H1 (cell line): ENCODE measurements around the gene TTC13. TPM values are rescaled to one million over a fixed set of nuclear protein-coding genes. Genes with fewer than 3 reads are reported as not detected.

ENCODE experiments used
- CTCF ChIA-PET: fragments of 300-600 bp; sonication (Branson Sonifier 250); formaldehyde crosslinking; loops from one replicate; lab custom pipeline; 2021; ENCODE audit not compliant: partially characterized antibody; lab: Charles Lee
- POLR2A ChIA-PET: fragments of 300-600 bp; sonication (Branson Sonifier 250); formaldehyde crosslinking; loops from one replicate; lab custom pipeline; 2021; ENCODE audit warnings: inconsistent platforms; ENCODE audit not compliant: partially characterized antibody; lab: Charles Lee
- DNase-seq, 2 experiments: peaks; one replicate each; pipeline versions ENCODE4 v3.0.0 to v3.0.0-alpha.2; 2010 to 2022; ENCODE audit warnings: low spot score in 2 of 2, low read depth in 1 of 2, mixed read lengths in 1 of 2
- FAIRE-seq: peaks from 2 replicates; lab custom pipeline; 2011; peaks lifted over from hg19 to GRCh38; lab: Jason Lieb, UNC
- H2AFZ ChIP-seq: 2 replicates; pipeline ENCODE4 v1.8.1; 2012; ENCODE audit warnings: low read length, inconsistent platforms
- H2AK5ac ChIP-seq: 2 replicates; pipeline ENCODE4 v1.6.1; 2013; ENCODE audit warnings: low read depth, low read length
- H2BK120ac ChIP-seq: replicated peaks from 2 replicates; pipeline ENCODE3; 2013; ENCODE audit warnings: low read depth, low read length, inconsistent platforms
- H2BK12ac ChIP-seq: 2 replicates; pipeline ENCODE4 v1.6.1; 2013; ENCODE audit warnings: low read depth, low read length
- H2BK15ac ChIP-seq: 2 replicates; pipeline ENCODE4 v1.6.1; 2013; ENCODE audit warnings: low read length
- H2BK20ac ChIP-seq: 2 replicates; pipeline ENCODE4 v1.6.1; 2013; ENCODE audit warnings: low read length
- H2BK5ac ChIP-seq: 2 replicates; pipeline ENCODE4 v1.6.1; 2013; ENCODE audit warnings: low read depth, low read length
- H3K14ac ChIP-seq: 2 replicates; pipeline ENCODE4 v1.6.1; 2013; ENCODE audit warnings: inconsistent platforms; ENCODE audit not compliant: insufficient read length
- H3K18ac ChIP-seq: 2 replicates; pipeline ENCODE4 v1.6.1; 2013; ENCODE audit warnings: low read length; ENCODE audit errors: extremely low read depth
- H3K23ac ChIP-seq: 2 replicates; pipeline ENCODE4 v1.6.1; 2013; ENCODE audit warnings: inconsistent platforms; ENCODE audit not compliant: insufficient read length
- H3K23me2 ChIP-seq: 2 replicates; pipeline ENCODE4 v1.6.1; 2013; ENCODE audit warnings: low read depth, low read length
- H3K27ac ChIP-seq: 2 replicates; pipeline ENCODE4 v1.6.1; 2011; ENCODE audit warnings: low read depth, low read length, inconsistent platforms
- H3K27me3 ChIP-seq, 4 experiments: replicated peaks in 1 of 4; 1 replicate in 1 of 4; 2 replicates in 3 of 4; pipeline versions ENCODE4 v1.6.1 to v1.8.1; 2011 to 2013; ENCODE audit warnings: low read length in 3 of 4, mild to moderate bottlenecking in 3 of 4, inconsistent platforms in 2 of 4, mixed read lengths in 2 of 4, moderate library complexity in 1 of 4; ENCODE audit not compliant: control insufficient read depth in 3 of 4, insufficient read depth in 3 of 4; ENCODE audit errors: extremely low read depth in 1 of 4
- H3K36me3 ChIP-seq, 4 experiments: 2 replicates each; pipeline versions ENCODE4 v1.6.1 to v1.8.1; 2011 to 2013; ENCODE audit warnings: mild to moderate bottlenecking in 4 of 4, low read length in 3 of 4, moderate library complexity in 2 of 4, control low read depth in 1 of 4, inconsistent platforms in 1 of 4; ENCODE audit not compliant: insufficient read depth in 4 of 4, control insufficient read depth in 2 of 4
- H3K4ac ChIP-seq: replicated peaks from 2 replicates; pipeline ENCODE3; 2013; ENCODE audit warnings: low read length, low read depth, mixed read lengths, inconsistent platforms; ENCODE audit not compliant: insufficient read length
- H3K4me1 ChIP-seq, 4 experiments: replicated peaks in 1 of 4; 1 replicate in 1 of 4; 2 replicates in 3 of 4; pipeline versions ENCODE4 v1.6.1 to v1.8.1; 2011 to 2013; ENCODE audit warnings: low read length in 3 of 4, inconsistent platforms in 2 of 4, mixed read lengths in 1 of 4; ENCODE audit not compliant: insufficient read depth in 4 of 4, control insufficient read depth in 3 of 4
- H3K4me2 ChIP-seq, 2 experiments: 2 replicates each; pipeline versions ENCODE4 v1.6.1 to v1.8.1; 2011 to 2013; ENCODE audit warnings: low read depth in 2 of 2, low read length in 2 of 2, control low read depth in 1 of 2, inconsistent platforms in 1 of 2, mild to moderate bottlenecking in 1 of 2; ENCODE audit not compliant: insufficient read depth in 1 of 2
- H3K4me3 ChIP-seq, 4 experiments: fragments of 200-600, 300-600 bp in 1 of 4; sonication (generic), shearing (Covaris generic), sonication (Bioruptor Twin) in 1 of 4; 2 replicates each; pipeline versions ENCODE4 v1.5.1 to v1.8.1; 2011 to 2016; ENCODE audit warnings: low read length in 4 of 4, low read depth in 3 of 4, control low read depth in 2 of 4, inconsistent platforms in 2 of 4, mild to moderate bottlenecking in 2 of 4, mixed read lengths in 1 of 4, moderate library complexity in 1 of 4; ENCODE audit not compliant: insufficient read depth in 2 of 4; ENCODE audit errors: extremely low read depth in 1 of 4
- H3K56ac ChIP-seq: replicated peaks from 2 replicates; pipeline ENCODE3; 2013; ENCODE audit warnings: low read depth, mild to moderate bottlenecking, mixed read lengths, low read length, inconsistent platforms; ENCODE audit not compliant: insufficient read length
- H3K79me1 ChIP-seq: 2 replicates; pipeline ENCODE4 v1.6.1; 2013; ENCODE audit warnings: low read depth, low read length, control low read depth
- H3K79me2 ChIP-seq, 2 experiments: 2 replicates each; pipeline versions ENCODE4 v1.6.1 to v1.8.1; 2012 to 2013; ENCODE audit warnings: low read length in 2 of 2, mild to moderate bottlenecking in 2 of 2, inconsistent platforms in 1 of 2; ENCODE audit not compliant: insufficient read depth in 2 of 2, control insufficient read depth in 1 of 2
- H3K9ac ChIP-seq, 4 experiments: replicated peaks in 1 of 4; 1 replicate in 1 of 4; 2 replicates in 3 of 4; pipeline versions ENCODE4 v1.6.1 to v1.8.1; 2011 to 2013; ENCODE audit warnings: low read depth in 3 of 4, low read length in 3 of 4, control low read depth in 2 of 4, mild to moderate bottlenecking in 2 of 4, moderate library complexity in 2 of 4, inconsistent platforms in 1 of 4; ENCODE audit errors: extremely low read depth in 1 of 4
- H3K9me3 ChIP-seq, 2 experiments: 2 replicates each; pipeline versions ENCODE4 v1.6.1 to v1.8.1; 2012 to 2013; ENCODE audit warnings: mild to moderate bottlenecking in 2 of 2, moderate library complexity in 2 of 2, control low read depth in 1 of 2, inconsistent platforms in 1 of 2, low read depth in 1 of 2, low read length in 1 of 2, mixed read lengths in 1 of 2; ENCODE audit not compliant: insufficient read depth in 2 of 2
- H4K20me1 ChIP-seq, 2 experiments: replicated peaks in 1 of 2; 2 replicates each; pipeline versions ENCODE3 to v1.8.1; 2011 to 2013; ENCODE audit warnings: inconsistent platforms in 2 of 2, low read length in 2 of 2, mild to moderate bottlenecking in 1 of 2; ENCODE audit not compliant: insufficient read depth in 2 of 2, control insufficient read depth in 1 of 2
- H4K5ac ChIP-seq: 2 replicates; pipeline ENCODE4 v1.6.1; 2013; ENCODE audit warnings: low read length, low read depth, mixed read lengths, inconsistent platforms; ENCODE audit not compliant: insufficient read length
- H4K8ac ChIP-seq: 2 replicates; pipeline ENCODE4 v1.8.0; 2013; ENCODE audit warnings: mild to moderate bottlenecking, moderate library complexity, low read length, inconsistent platforms; ENCODE audit not compliant: insufficient read depth; ENCODE audit errors: extremely low read depth
- H4K91ac ChIP-seq: replicated peaks from 2 replicates; pipeline ENCODE3; 2013; ENCODE audit warnings: low read length, mixed read lengths, inconsistent platforms; ENCODE audit not compliant: insufficient read length
- BRCA1 ChIP-seq: IDR thresholded peaks from 2 replicates; pipeline ENCODE4 v1.6.1; 2012; ENCODE audit warnings: low read depth, low read length, improper control_type of control experiment
- CBX8 ChIP-seq: fragments of 300-800, 300-1000 bp; sonication (generic); IDR thresholded peaks from 2 replicates; pipeline ENCODE4 v1.7.1; 2016; ENCODE audit warnings: low read depth, low read length, borderline replicate concordance
- CREB1 ChIP-seq: IDR thresholded peaks from 2 replicates; pipeline ENCODE4 v1.6.1; 2012; ENCODE audit warnings: inconsistent platforms
- E2F6 ChIP-seq: IDR thresholded peaks from 2 replicates; pipeline ENCODE4 v1.6.1; 2012; ENCODE audit warnings: inconsistent platforms
- FOSL1 ChIP-seq: IDR thresholded peaks from 2 replicates; pipeline ENCODE4 v1.6.1; 2011; ENCODE audit warnings: mild to moderate bottlenecking, low read depth, low read length, moderate library complexity; ENCODE audit not compliant: insufficient read depth
- JUN ChIP-seq: IDR thresholded peaks from 2 replicates; pipeline ENCODE4 v1.6.1; 2011; ENCODE audit warnings: low read depth, mild to moderate bottlenecking, improper control_type of control experiment, low read length
- MAFK ChIP-seq: IDR thresholded peaks from 2 replicates; pipeline ENCODE4 v1.6.1; 2012; ENCODE audit warnings: low read depth, mild to moderate bottlenecking, improper control_type of control experiment, low read length
- POU5F1 ChIP-seq: IDR thresholded peaks from 2 replicates; pipeline ENCODE4 v1.6.1; 2011; ENCODE audit warnings: low read depth, mild to moderate bottlenecking, low read length, moderate library complexity
- RBBP5 ChIP-seq: IDR thresholded peaks from 2 replicates; pipeline ENCODE4 v1.7.1; 2012; ENCODE audit warnings: low read depth, mild to moderate bottlenecking, inconsistent platforms, low read length, moderate library complexity, borderline replicate concordance
- SIN3A ChIP-seq, 2 experiments: IDR thresholded peaks in 1 of 2; conservative IDR thresholded peaks in 1 of 2; 2 replicates each; pipeline ENCODE4 v1.6.1; 2011 to 2012; ENCODE audit warnings: low read length in 2 of 2, improper control_type of control experiment in 1 of 2, low read depth in 1 of 2, mild to moderate bottlenecking in 1 of 2
- WGBS, 2 experiments: shearing (Covaris generic) in 1 of 2; methylation state at CpG; one replicate each; pipeline versions ENCODE4 v1.1.6 to v1.1.7; 2013 to 2015; ENCODE audit warnings: low lambda C conversion rate in 2 of 2, mixed read lengths in 2 of 2, inconsistent platforms in 1 of 2, low coverage in 1 of 2, missing lambda C conversion rate in 1 of 2; ENCODE audit not compliant: insufficient replicate concordance in 2 of 2, insufficient coverage in 1 of 2, insufficient read length in 1 of 2; ENCODE audit errors: extremely low coverage in 1 of 2, missing lambda C conversion rate in 1 of 2; 5-methylcytosine and 5-hydroxymethylcytosine counted together
- polyA plus RNA-seq, 7 experiments: library from polyadenylated mRNA; depleted of rRNA in 3 of 7; stranded (reverse) in 5 of 7; unstranded in 2 of 7; fragments of >200 nt in 5 of 7; fragments of 200-250 nt in 2 of 7; gene quantifications; 1 replicate in 5 of 7; 2 replicates in 1 of 7; 4 replicates in 1 of 7; pipeline versions ENCODE4 v1.2.1 to v1.2.3, GENCODE V29; 2011 to 2013; ENCODE audit warnings: missing spikeins in 2 of 7, mixed read lengths in 2 of 7
- total RNA-seq: library from RNA; stranded (reverse); fragmentation: NEBNext Ultra II Directional; extraction: Animal tissue kit (Norgen Biotek cat#: 25700); gene quantifications from 2 replicates; pipeline ENCODE4 v1.2.1, GENCODE V29; 2021

Gene TTC13
- total and polyA plus RNA-seq, 2 of the 8 experiments (the other 6 are each of a cell fraction or from before 2014, with no cell fraction given) = 3.1 to 7.1 TPM

- no peak overlapping the region for H3K4me2 ChIP-seq
- no peak overlapping the region for H3K14ac ChIP-seq
- H4K91ac ChIP-seq = no peak overlapping the region
- peaks cover 7% of the 10 kb centered on the region; the same call in 1 of the 2 replicates for H3K79me1 ChIP-seq
- no peak overlapping the region for H3K4ac ChIP-seq
- peaks cover 3 to 61% of the 10 kb centered on the region in 2 experiments; a peak in 3 of 4 replicates for H3K79me2 ChIP-seq
- H2AK5ac ChIP-seq = no peak overlapping the region
- H3K56ac ChIP-seq = no peak overlapping the region
- H3K9ac ChIP-seq = no peak overlapping the region
- H3K9me3 ChIP-seq = 0 out of 4 replicates have a peak, but pooled peaks cover 0 to 2% of the 10 kb centered on the region in 2 experiments
- H2BK5ac ChIP-seq = no peak overlapping the region
- no peak for FAIRE-seq
- no peaks in the 10 kb centered on the region for H3K27me3 ChIP-seq
- no peak overlapping the region for H2BK12ac ChIP-seq
- H3K18ac ChIP-seq = no peak overlapping the region
- peaks cover 0 to 15% (median 6%) of the 10 kb centered on the region in 4 experiments; a peak in 4 of 8 replicates for H3K36me3 ChIP-seq
- no peak overlapping the region for H4K8ac ChIP-seq
- H2AFZ ChIP-seq = no peak overlapping the region
- no peaks in the 10 kb centered on the region for H3K23me2 ChIP-seq
- no peak overlapping the region for H3K4me3 ChIP-seq
- ChIA-PET CTCF (interaction anchor here (0.8 kb wide), 1 partner anchor 15 kb away, joined by 3 read pairs; no protein-coding TSS in a partner anchor), POLR2A (interaction anchor here (1.7 to 2.1 kb wide), 2 partner anchors 10 to 12 kb away, joined by 7 to 10 read pairs; partner anchors contain the start of gene C1orf198)
- 0 out of 2 replicates have a peak overlapping the region, but pooled peaks have one; percentile 24 for H3K27ac ChIP-seq
- DNase-seq = no peak
- H3K4me1 ChIP-seq = peaks cover 2 to 11% (median 5%) of the 10 kb centered on the region in 4 experiments; a peak in 6 of 7 replicates
- no peak overlapping the region for H2BK20ac ChIP-seq
- H2BK15ac ChIP-seq = no peak overlapping the region
- no peak overlapping the region for H4K5ac ChIP-seq
- H2BK120ac ChIP-seq = no peak overlapping the region
- no peak overlapping the region for H3K23ac ChIP-seq
- peaks cover 2 to 9% of the 10 kb centered on the region in 2 experiments for H4K20me1 ChIP-seq
- WGBS, 2 experiments = 93% methylated on average over 1 of the region's 1 CpG; no CpG with 5 or more reads in 1 of the 2 experiments
- no peak for TF ChIP-seq CBX8
- no peak for TF ChIP-seq E2F6
- no peak for TF ChIP-seq MAFK
- no peak for TF ChIP-seq BRCA1
- TF ChIP-seq SIN3A (conservative IDR thresholded peaks at IDR 0.05 in 1 of 2, IDR thresholded peaks at IDR 0.05 in 1 of 2; ENCODE audit: low read depth in 1 of 2, low read length in 2 of 2) = no peak
- no peak for TF ChIP-seq POU5F1
- no peak for TF ChIP-seq FOSL1
- TF ChIP-seq CREB1 = no peak
- TF ChIP-seq RBBP5 = no peak
- no peak for TF ChIP-seq JUN
These were observed 120.8 kb downstream of the TTC13 start for GRCh38 chr1:230857822-230858221.
